Measurements from ENCODE around the gene TSACC.
"Not testable (repeated sequence)": the region's sequence is repeated elsewhere in the genome, so short reads cannot be mapped to it uniquely, and the experiment has no call there.

- not testable (repeated sequence) for TF ChIP-seq CTCF (conservative IDR thresholded peaks at IDR 0.05; ENCODE audit: low read depth, low read length); EZH2phosphoT487 (IDR thresholded peaks at IDR 0.05; ENCODE audit: borderline replicate concordance, low read length)
Measured at GRCh38 chr1:156323179-156323578, 15.1 kb upstream of the TSACC start.
